IPS DF 6.9 (cell line): ENCODE data around the gene RASGRP1.

Source experiments
- DNase-seq: peaks from one replicate; pipeline ENCODE4 v3.0.0-alpha.2; 2013; ENCODE audit warnings: low read depth, low spot score
- H3K27ac ChIP-seq: one replicate; pipeline ENCODE4 v1.5.1; 2013; ENCODE audit warnings: low read length, control low read depth
- H3K27me3 ChIP-seq: 2 replicates; pipeline ENCODE4 v1.6.1; 2013; ENCODE audit warnings: mild to moderate bottlenecking, low read length; ENCODE audit not compliant: control insufficient read depth, insufficient read depth
- H3K36me3 ChIP-seq: 2 replicates; pipeline ENCODE4 v1.6.1; 2013; ENCODE audit warnings: low read length; ENCODE audit not compliant: control insufficient read depth, insufficient read depth
- H3K4me1 ChIP-seq: 2 replicates; pipeline ENCODE4 v1.6.1; 2013; ENCODE audit warnings: low read length; ENCODE audit not compliant: control insufficient read depth, insufficient read depth
- H3K4me3 ChIP-seq: 2 replicates; pipeline ENCODE4 v1.5.1; 2013; ENCODE audit warnings: mild to moderate bottlenecking, low read length
- H3K9me3 ChIP-seq: 2 replicates; pipeline ENCODE4 v1.6.1; 2013; ENCODE audit warnings: low read length, inconsistent platforms; ENCODE audit not compliant: control insufficient read depth, insufficient read depth
- WGBS: extraction: QIAGEN DNeasy Blood & Tissue Kit; methylation state at CpG from one replicate; pipeline ENCODE4 v1.1.7; 2013; ENCODE audit warnings: mixed read lengths, missing lambda C conversion rate; ENCODE audit not compliant: insufficient read length, insufficient coverage; 5-methylcytosine and 5-hydroxymethylcytosine counted together

Gene RASGRP1

DNA sequence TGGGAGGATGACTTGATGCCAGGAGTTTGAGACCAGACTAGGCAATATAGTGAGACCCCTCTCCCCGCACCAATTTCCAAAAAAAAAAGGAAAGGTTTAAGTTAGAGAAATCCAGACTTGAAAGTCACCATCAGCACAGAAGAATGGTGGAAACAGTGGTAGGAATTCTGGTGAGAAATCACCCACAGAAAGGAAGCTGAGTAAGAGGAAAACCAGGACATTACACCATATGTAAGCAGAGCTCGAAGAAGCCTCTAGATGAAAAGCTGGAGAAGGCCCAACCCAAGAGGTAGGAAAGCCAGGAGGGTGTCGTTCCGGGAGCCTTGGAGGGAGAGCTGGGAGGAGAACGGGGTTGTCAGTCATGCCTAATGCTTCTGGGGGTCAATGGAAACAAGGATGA lies 40.5 kb downstream of the RASGRP1 start:
- WGBS: no CpG with 5 or more reads among the region's 5 CpGs
- H3K27me3 ChIP-seq: no peaks in the 10 kb centered on the region
- no peak overlapping the region for H3K4me3 ChIP-seq
- H3K4me1 ChIP-seq: no peaks in the 10 kb centered on the region
- no peak for DNase-seq
- no peaks in the 10 kb centered on the region for H3K36me3 ChIP-seq
- no peak overlapping the region for H3K27ac ChIP-seq
- H3K9me3 ChIP-seq: no peaks in the 10 kb centered on the region

DNA sequence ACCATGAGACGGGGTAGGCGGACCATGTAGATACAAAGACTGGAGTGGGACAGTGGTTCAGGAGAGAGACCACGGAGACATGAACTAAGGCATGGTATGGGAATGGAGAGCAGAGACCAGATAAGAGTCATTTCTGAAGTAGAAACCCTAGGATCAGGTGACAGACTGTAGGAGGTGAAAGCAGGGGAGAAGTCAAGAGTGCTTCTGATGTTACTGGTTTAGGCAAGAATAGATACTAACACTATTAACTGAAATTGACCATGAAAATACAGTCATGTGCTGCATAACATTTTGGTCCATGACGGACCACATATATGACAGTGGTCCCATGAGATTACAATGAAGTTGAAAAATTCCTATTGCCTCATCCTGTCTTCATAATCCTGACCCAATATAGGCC lies 41.7 kb downstream of the RASGRP1 start:
- no peaks in the 10 kb centered on the region for H3K4me1 ChIP-seq
- no peaks in the 10 kb centered on the region for H3K9me3 ChIP-seq
- DNase-seq: no peak
- no peak overlapping the region for H3K4me3 ChIP-seq
- no peak overlapping the region for H3K27ac ChIP-seq
- H3K36me3 ChIP-seq: no peaks in the 10 kb centered on the region
- no CpG with 5 or more reads among the region's 4 CpGs for WGBS
- H3K27me3 ChIP-seq: no peaks in the 10 kb centered on the region

DNA sequence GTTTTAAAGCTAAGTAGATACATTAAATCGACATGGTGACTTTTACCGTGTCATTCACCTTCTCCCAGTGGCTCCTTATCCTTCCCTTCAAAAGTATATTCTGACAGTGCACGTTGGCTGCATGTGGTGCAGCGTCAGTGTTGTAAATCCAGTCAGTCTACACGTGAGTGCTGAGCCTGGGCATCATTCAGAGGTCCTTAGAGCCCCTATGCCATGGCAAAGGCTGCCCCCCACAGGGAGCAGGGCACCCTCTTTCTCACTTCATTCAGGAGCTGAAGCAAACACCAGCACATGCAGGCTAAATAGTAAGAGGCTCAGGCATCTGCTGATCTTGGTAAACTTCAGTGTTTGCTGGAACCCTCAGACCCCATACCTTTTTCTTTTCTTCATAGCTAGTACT lies 43.3 kb downstream of the RASGRP1 start:
- WGBS: no CpG with 5 or more reads among the region's 5 CpGs
- Histone ChIP-seq H3K4me1 (peaks cover 5% of the 10 kb centered on the region), H3K27ac (no peak overlapping the region), H3K4me3 (no peak overlapping the region), H3K9me3 (no peaks in the 10 kb centered on the region), H3K36me3 (no peaks in the 10 kb centered on the region), H3K27me3 (no peaks in the 10 kb centered on the region)
- DNase-seq: no peak

DNA sequence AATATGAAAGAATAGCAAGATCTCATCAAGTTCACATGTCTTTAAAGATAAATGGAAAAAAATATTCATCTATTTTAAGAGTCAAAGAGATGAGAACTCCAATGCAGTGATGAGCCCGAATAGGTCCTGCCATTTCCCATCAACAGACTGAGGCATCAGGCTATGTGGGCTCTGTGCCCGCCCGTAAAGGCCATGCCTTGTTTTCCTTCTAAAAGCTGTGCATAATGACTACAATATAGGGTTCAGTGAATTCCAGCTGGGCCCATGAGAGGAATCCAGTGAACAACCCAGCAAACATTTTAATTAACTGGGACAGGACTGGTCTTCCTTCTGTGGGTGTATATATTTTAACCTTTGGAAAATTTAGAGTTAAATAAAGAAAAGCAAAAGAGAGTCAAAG lies 44.6 kb downstream of the RASGRP1 start:
- Histone ChIP-seq H3K27ac (no peak overlapping the region), H3K4me1 (peaks cover 7% of the 10 kb centered on the region), H3K9me3 (no peaks in the 10 kb centered on the region), H3K27me3 (no peaks in the 10 kb centered on the region), H3K4me3 (no peak overlapping the region), H3K36me3 (no peaks in the 10 kb centered on the region)
- WGBS: no CpG with 5 or more reads among the region's 3 CpGs
- DNase-seq: no peak

DNA sequence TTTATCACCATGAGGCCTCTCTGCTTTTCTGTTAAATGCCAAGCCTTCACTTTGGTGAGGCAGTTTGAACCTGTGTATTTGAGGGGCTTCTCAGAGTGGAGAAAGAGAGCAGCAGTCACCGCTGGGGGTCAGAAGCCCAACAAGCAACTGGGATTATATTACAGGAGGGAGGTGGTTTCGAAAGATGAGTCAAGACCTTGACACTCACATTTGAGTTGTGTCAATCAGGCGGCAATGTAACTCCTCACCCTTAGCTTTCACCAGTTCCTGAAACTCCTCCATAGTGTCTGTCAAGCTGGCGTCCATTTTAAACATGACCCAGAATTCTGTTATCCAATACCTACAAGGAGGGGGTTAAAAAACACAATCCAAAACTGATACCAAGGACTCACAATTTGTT lies 46.5 kb downstream of the RASGRP1 start:
- WGBS: no CpG with 5 or more reads among the region's 4 CpGs
- H3K4me1 ChIP-seq: peaks cover 7% of the 10 kb centered on the region
- no peaks in the 10 kb centered on the region for H3K9me3 ChIP-seq
- no peaks in the 10 kb centered on the region for H3K27me3 ChIP-seq
- H3K36me3 ChIP-seq: no peaks in the 10 kb centered on the region
- H3K27ac ChIP-seq: no peak overlapping the region
- DNase-seq: no peak
- H3K4me3 ChIP-seq: no peak overlapping the region

DNA sequence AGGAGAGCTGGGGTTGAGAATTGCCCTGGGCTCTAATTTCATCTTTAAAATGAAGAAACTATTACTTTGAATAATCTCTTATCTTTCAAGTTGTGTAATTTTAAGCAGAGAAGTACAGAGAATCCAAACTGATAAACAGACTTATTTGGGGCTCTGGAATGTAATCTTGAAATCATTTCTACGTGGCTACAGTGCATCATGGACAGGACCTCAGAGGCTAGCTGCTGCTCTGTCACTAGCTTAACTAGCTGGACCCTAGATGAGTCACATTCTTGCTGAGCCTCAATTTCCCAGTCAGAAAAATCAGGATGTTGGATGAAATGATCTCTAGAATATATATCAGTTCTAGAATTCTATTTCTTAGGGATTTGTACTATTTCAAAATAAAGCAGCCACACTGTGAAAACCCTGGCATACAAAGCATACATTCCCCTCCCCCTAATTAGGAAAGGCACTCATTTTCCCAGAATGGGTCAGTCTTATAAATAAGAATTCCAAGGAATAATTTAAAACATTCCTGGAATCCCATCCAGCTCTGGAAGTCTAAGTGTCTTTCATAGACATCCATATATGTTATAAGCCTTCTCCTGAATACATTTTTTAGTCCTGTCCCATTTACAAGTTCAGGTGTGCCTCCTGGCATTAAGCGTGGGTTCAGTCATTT lies 47.2 kb downstream of the RASGRP1 start:
- Histone ChIP-seq H3K9me3 (no peaks in the 10 kb centered on the region), H3K4me1 (peaks cover 7% of the 10 kb centered on the region), H3K27ac (no peak overlapping the region), H3K36me3 (no peaks in the 10 kb centered on the region), H3K4me3 (no peak overlapping the region), H3K27me3 (no peaks in the 10 kb centered on the region)
- DNase-seq: no peak
- WGBS: no CpG with 5 or more reads among the region's 2 CpGs

DNA sequence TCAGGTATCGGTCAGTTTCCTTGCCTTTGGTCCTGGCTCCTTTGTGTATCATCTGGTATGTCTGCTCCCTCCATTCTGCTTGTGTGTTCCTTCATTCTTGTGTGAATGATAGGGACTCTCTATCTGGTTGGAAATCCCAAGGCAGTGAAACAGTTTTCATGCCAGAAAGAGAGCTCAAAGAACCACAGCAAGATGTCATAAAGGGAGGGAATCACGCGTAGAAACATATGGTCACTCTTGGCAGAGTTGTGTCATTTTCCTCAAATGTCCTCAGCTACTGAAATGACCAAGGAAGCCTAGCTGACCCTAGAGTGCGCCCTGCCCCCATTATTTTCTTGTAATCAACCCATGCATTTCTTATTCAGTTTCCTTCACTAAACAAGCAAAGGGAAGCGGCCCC lies 48.0 kb downstream of the RASGRP1 start:
- Histone ChIP-seq H3K27ac (no peak overlapping the region), H3K4me3 (no peak overlapping the region), H3K9me3 (no peaks in the 10 kb centered on the region), H3K27me3 (no peaks in the 10 kb centered on the region), H3K36me3 (no peaks in the 10 kb centered on the region), H3K4me1 (peaks cover 7% of the 10 kb centered on the region)
- WGBS: no CpG with 5 or more reads among the region's 5 CpGs
- DNase-seq: no peak

DNA sequence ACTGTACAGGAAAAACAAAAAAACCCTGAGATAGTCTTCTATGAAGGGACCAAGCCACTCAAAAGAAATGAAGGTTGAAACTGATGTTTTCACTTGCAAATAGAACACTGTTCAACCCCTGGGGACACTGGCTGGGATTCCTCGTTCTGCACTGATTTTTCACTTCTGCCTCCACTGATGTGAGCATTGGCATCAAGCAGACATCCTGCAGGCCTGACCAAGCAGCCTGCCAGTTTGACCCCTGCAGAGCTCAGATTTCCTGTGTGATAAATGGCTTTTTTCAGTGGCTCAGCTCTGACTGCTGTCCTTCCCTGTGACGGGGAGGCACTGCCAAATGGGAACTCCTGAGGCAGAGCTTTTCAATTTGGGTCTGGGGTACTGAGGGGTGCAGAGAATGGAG lies 50.0 kb downstream of the RASGRP1 start:
- no peaks in the 10 kb centered on the region for H3K27me3 ChIP-seq
- no peak for DNase-seq
- no peak overlapping the region for H3K4me3 ChIP-seq
- no CpG with 5 or more reads among the region's 2 CpGs for WGBS
- H3K36me3 ChIP-seq: no peaks in the 10 kb centered on the region
- no peak overlapping the region for H3K27ac ChIP-seq
- H3K4me1 ChIP-seq: peaks cover 7% of the 10 kb centered on the region
- H3K9me3 ChIP-seq: no peaks in the 10 kb centered on the region

DNA sequence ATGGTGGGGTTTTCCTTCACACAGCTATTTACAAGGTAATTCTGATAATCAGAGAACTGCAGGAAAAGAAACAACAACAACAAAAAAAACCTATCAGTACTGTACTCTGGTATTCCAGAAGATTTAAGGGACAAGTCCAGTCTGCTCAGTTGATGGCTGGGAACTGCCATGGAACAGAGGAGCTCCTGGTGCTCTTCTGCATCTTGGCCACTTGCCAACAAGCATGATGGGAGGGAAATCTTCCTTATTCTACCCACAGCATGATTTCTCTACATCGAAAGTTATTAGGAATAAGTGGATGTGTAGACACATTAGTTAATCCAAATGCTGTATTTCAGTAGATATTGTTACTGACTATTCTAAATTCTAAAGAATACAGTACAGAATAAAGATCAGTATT lies 51.7 kb downstream of the RASGRP1 start:
- WGBS: no CpG with 5 or more reads among the region's 1 CpG
- Histone ChIP-seq H3K4me1 (peaks cover 7% of the 10 kb centered on the region), H3K9me3 (no peaks in the 10 kb centered on the region), H3K27me3 (no peaks in the 10 kb centered on the region), H3K4me3 (no peak overlapping the region), H3K36me3 (no peaks in the 10 kb centered on the region), H3K27ac (no peak overlapping the region)
- no peak for DNase-seq

DNA sequence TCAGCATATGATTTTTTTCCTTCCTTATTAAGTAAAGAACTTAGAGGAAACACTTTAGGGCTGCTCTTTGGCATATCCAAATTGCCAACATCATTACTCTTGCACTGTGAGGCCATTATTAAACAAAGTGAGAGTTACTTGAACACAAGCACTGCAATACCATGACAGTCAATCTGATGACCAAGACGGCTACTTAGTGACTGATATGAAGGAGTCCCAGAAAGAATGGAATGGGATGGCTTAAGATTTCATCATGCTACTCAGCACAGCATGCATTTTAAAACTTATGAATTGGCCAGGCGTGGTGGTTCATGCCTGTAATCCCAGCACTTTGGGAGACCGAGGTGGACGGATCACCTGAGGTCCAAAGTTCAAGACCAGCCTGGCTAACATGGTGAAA lies 55.5 kb downstream of the RASGRP1 start:
- Histone ChIP-seq H3K4me3 (no peak overlapping the region), H3K27ac (no peak overlapping the region), H3K4me1 (no peaks in the 10 kb centered on the region), H3K36me3 (no peaks in the 10 kb centered on the region), H3K27me3 (no peaks in the 10 kb centered on the region), H3K9me3 (no peaks in the 10 kb centered on the region)
- no peak for DNase-seq
- no CpG with 5 or more reads among the region's 4 CpGs for WGBS

DNA sequence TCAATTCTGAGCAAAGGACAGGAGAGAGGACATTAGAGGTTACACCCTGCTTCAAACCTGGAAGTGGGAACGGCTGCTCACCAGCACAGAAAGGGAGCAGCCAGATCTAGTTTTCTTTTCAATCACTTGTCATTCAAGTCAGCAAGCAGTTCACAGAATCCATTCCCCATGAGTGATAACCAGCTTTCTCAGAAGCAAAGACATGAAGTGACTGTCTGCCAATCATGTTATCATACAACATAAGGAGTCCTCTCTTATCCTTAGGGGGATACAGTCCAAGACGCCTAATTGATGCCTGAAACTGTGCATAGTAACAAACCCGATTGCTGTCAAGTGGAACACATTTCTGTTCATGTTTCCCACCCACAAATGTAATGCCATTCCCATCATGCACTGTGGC lies 56.0 kb downstream of the RASGRP1 start:
- Histone ChIP-seq H3K9me3 (no peaks in the 10 kb centered on the region), H3K27ac (no peak overlapping the region), H3K4me3 (no peak overlapping the region), H3K36me3 (no peaks in the 10 kb centered on the region), H3K27me3 (no peaks in the 10 kb centered on the region), H3K4me1 (no peaks in the 10 kb centered on the region)
- no CpG with 5 or more reads among the region's 3 CpGs for WGBS
- DNase-seq: no peak
